WTC11 (cell line): Measurements from ENCODE around the gene MIF. TPM values are rescaled to one million over a fixed set of nuclear protein-coding genes. Genes with fewer than 3 reads are reported as not detected.
"Not testable (repeated sequence)": the region's sequence is repeated elsewhere in the genome, so short reads cannot be mapped to it uniquely, and the experiment has no call there.

Source experiments
- ATAC-seq: fragments of 200-7000 bp; cut with Tn5 transposase; 2 replicates; pipeline ENCODE4 v1.10.0; 2021; ENCODE audit warnings: mild to moderate bottlenecking, moderate library complexity
- CTCF ChIA-PET: fragments of 300-600 bp; sonication (Branson Sonifier 250); formaldehyde crosslinking; loops from one replicate; lab custom pipeline; 2021; ENCODE audit warnings: antibody characterized with exemption; lab: Charles Lee
- POLR2A ChIA-PET: fragments of 350-600 bp; sonication (Branson Sonifier 250); formaldehyde crosslinking; loops from one replicate; lab custom pipeline; 2021; ENCODE audit warnings: antibody characterized with exemption; lab: Charles Lee
- DNase-seq: peaks from one replicate; pipeline ENCODE4 v3.0.0; 2021; ENCODE audit warnings: low spot score
- H3K27ac Mint-ChIP-seq: 2 replicates; pipeline ENCODE4 v1.8.0; 2021; ENCODE audit warnings: mixed read lengths
- H3K27me3 Mint-ChIP-seq: 2 replicates; pipeline ENCODE4 v1.8.0; 2021; ENCODE audit warnings: low read depth, mild to moderate bottlenecking, moderate library complexity, mixed read lengths
- H3K36me3 Mint-ChIP-seq: 2 replicates; pipeline ENCODE4 v1.8.0; 2021; ENCODE audit warnings: mixed read lengths
- H3K4me1 Mint-ChIP-seq: 2 replicates; pipeline ENCODE4 v1.8.0; 2022; ENCODE audit warnings: mixed read lengths
- H3K4me3 Mint-ChIP-seq: 2 replicates; pipeline ENCODE4 v1.8.0; 2021; ENCODE audit warnings: mild to moderate bottlenecking, moderate library complexity, mixed read lengths
- H3K9me3 Mint-ChIP-seq: 2 replicates; pipeline ENCODE4 v1.8.0; 2021; ENCODE audit warnings: mixed read lengths
- AR ChIP-seq: fragments of 250-450 bp; sonication (Bioruptor Pico); IDR thresholded peaks from 2 replicates; pipeline ENCODE4 v1.9.0; 2021; ENCODE audit warnings: mild to moderate bottlenecking
- ATF2 ChIP-seq: sonication (generic); formaldehyde crosslinking; IDR thresholded peaks from 2 replicates; pipeline ENCODE4 v1.8.1; 2022; ENCODE audit warnings: low read depth, missing genetic modification reagents, borderline replicate concordance
- ATF3 ChIP-seq: sonication (generic); formaldehyde crosslinking; conservative IDR thresholded peaks from 2 replicates; pipeline ENCODE4 v1.8.1; 2022; ENCODE audit warnings: mild to moderate bottlenecking, missing genetic modification reagents
- EMX1 ChIP-seq: fragments of 250-450 bp; sonication (Bioruptor Pico); IDR thresholded peaks from 2 replicates; pipeline ENCODE4 v1.8.0; 2021; ENCODE audit warnings: mild to moderate bottlenecking
- ERG ChIP-seq: fragments of 250-450 bp; sonication (Bioruptor Pico); IDR thresholded peaks from 2 replicates; pipeline ENCODE4 v1.8.0; 2021; ENCODE audit warnings: mild to moderate bottlenecking
- GRHL2 ChIP-seq: fragments of 250-450 bp; sonication (Bioruptor Pico); IDR thresholded peaks from 2 replicates; pipeline ENCODE4 v1.8.0; 2022; ENCODE audit warnings: mild to moderate bottlenecking, moderate library complexity; ENCODE audit not compliant: insufficient replicate concordance, severe bottlenecking
- HMGXB4 ChIP-seq: sonication (generic); formaldehyde crosslinking; IDR thresholded peaks from 2 replicates; pipeline ENCODE4 v1.8.1; 2023; ENCODE audit warnings: mild to moderate bottlenecking, moderate library complexity, missing genetic modification reagents
- KAT7 ChIP-seq: sonication (generic); formaldehyde crosslinking; IDR thresholded peaks from 2 replicates; pipeline ENCODE4 v1.8.1; 2023; ENCODE audit warnings: missing genetic modification reagents, mild to moderate bottlenecking, borderline replicate concordance
- MAX ChIP-seq: sonication (generic); formaldehyde crosslinking; IDR thresholded peaks from 2 replicates; pipeline ENCODE4 v1.8.0; 2022; ENCODE audit warnings: mild to moderate bottlenecking, missing genetic modification reagents
- MXD4 ChIP-seq: fragments of 250-450 bp; sonication (Bioruptor Pico); IDR thresholded peaks from 2 replicates; pipeline ENCODE4 v1.8.0; 2021; ENCODE audit warnings: mild to moderate bottlenecking, moderate library complexity, borderline replicate concordance
- NR2C2 ChIP-seq: sonication (generic); formaldehyde crosslinking; IDR thresholded peaks from 2 replicates; pipeline ENCODE4 v1.8.0; 2022; ENCODE audit warnings: mild to moderate bottlenecking, missing genetic modification reagents
- USF1 ChIP-seq: sonication (generic); formaldehyde crosslinking; IDR thresholded peaks from 2 replicates; pipeline ENCODE4 v1.8.0; 2022; ENCODE audit warnings: mild to moderate bottlenecking, missing genetic modification reagents
- ZBTB21 ChIP-seq: sonication (generic); formaldehyde crosslinking; IDR thresholded peaks from 2 replicates; pipeline ENCODE4 v1.8.1; 2023; ENCODE audit warnings: mild to moderate bottlenecking, missing genetic modification reagents, borderline replicate concordance
- ZNF121 ChIP-seq: sonication (generic); formaldehyde crosslinking; IDR thresholded peaks from 2 replicates; pipeline ENCODE4 v1.8.0; 2023; ENCODE audit warnings: missing genetic modification reagents
- ZNF232 ChIP-seq: sonication (generic); formaldehyde crosslinking; IDR thresholded peaks from 2 replicates; pipeline ENCODE4 v1.8.0; 2022; ENCODE audit warnings: mild to moderate bottlenecking, missing genetic modification reagents
- ZNF263 ChIP-seq: sonication (generic); formaldehyde crosslinking; IDR thresholded peaks from 2 replicates; pipeline ENCODE4 v1.8.1; 2022; ENCODE audit warnings: low read depth, mild to moderate bottlenecking, moderate library complexity, missing genetic modification reagents
- ZNF423 ChIP-seq: fragments of 250-450 bp; sonication (Bioruptor Pico); IDR thresholded peaks from 2 replicates; pipeline ENCODE4 v2.1.2; 2022; ENCODE audit warnings: mild to moderate bottlenecking, moderate library complexity
- ZNF512 ChIP-seq: sonication (generic); formaldehyde crosslinking; IDR thresholded peaks from 2 replicates; pipeline ENCODE4 v1.8.1; 2022; ENCODE audit warnings: missing genetic modification reagents, borderline replicate concordance
- total RNA-seq: library from RNA; stranded (reverse); gene quantifications from 3 replicates; pipeline ENCODE4 v1.2.3, GENCODE V29; 2021

The MIF gene
- total RNA-seq, 1 experiment from 2014 or later: 1,424 TPM

GRCh38 chr22:23859201-23859600 is 35.0 kb upstream of the MIF start:
- DNase-seq: no peak
- no peak for TF ChIP-seq MAX
- no peak for TF ChIP-seq ATF2 (CRISPR knock-in tag)
- TF ChIP-seq AR (CRISPR knock-in tag): no peak
- no peak for TF ChIP-seq MXD4 (CRISPR knock-in tag)
- Mint-ChIP-seq H3K4me3 (peak overlapping the region; percentile 79), H3K27me3 (no peaks in the 10 kb centered on the region; the same call in 1 of the 2 replicates), H3K9me3 (no peaks in the 10 kb centered on the region), H3K4me1 (peaks cover 26% of the 10 kb centered on the region), H3K27ac (no peak overlapping the region), H3K36me3 (peaks cover 2% of the 10 kb centered on the region; the same call in 1 of the 2 replicates)
- ChIA-PET POLR2A (interaction anchor here (0.5 to 2.4 kb wide), 4 partner anchors 11 to 121 kb away, joined by 3 to 14 read pairs (median 8); no protein-coding TSS in a partner anchor), CTCF (interaction anchor here (1.0 to 3.0 kb wide), 8 partner anchors 9 to 91 kb away, joined by 3 to 93 read pairs (median 19); partner anchors contain the start of genes CHCHD10 and MIF)
- ATAC-seq: no peak

GRCh38 chr22:23860187-23860586 is 34.0 kb upstream of the MIF start:
- POLR2A ChIA-PET: interaction anchor here (0.7 kb wide), 1 partner anchor 327 kb away, joined by 5 read pairs; no protein-coding TSS in a partner anchor
- H3K36me3 Mint-ChIP-seq: not testable (repeated sequence)
- CTCF ChIA-PET: interaction anchor here (1.9 to 5.0 kb wide), 2 partner anchors 11 to 89 kb away, joined by 6 to 38 read pairs; no protein-coding TSS in a partner anchor

GRCh38 chr22:23862103-23862502 is 32.1 kb upstream of the MIF start:
- CTCF ChIA-PET: interaction anchor here (0.6 to 5.0 kb wide), 14 partner anchors 10 to 271 kb away, joined by 3 to 38 read pairs (median 4); partner anchors contain the start of genes C22orf15 and MIF
- peaks cover 5% of the 10 kb centered on the region for H3K36me3 Mint-ChIP-seq
- DNase-seq (peak; percentile 60), ATAC-seq (peak; percentile 12)
- H3K27me3 Mint-ChIP-seq: no peaks in the 10 kb centered on the region; the same call in 1 of the 2 replicates
- no peaks in the 10 kb centered on the region for H3K9me3 Mint-ChIP-seq
- TF ChIP-seq ZNF232 (CRISPR knock-in tag) (no peak), NR2C2 (no peak), HMGXB4 (CRISPR knock-in tag) (no peak), ATF3 (CRISPR knock-in tag) (no peak), ZNF121 (CRISPR knock-in tag) (no peak), ZNF263 (CRISPR knock-in tag) (no peak), ERG (CRISPR knock-in tag) (no peak), USF1 (no peak), ZNF512 (no peak), KAT7 (CRISPR knock-in tag) (no peak), ZNF423 (no peak), ZBTB21 (no peak), GRHL2 (CRISPR knock-in tag) (no peak), EMX1 (CRISPR knock-in tag) (no peak), MXD4 (CRISPR knock-in tag) (no peak)
- H3K27ac Mint-ChIP-seq: peak overlapping the region; percentile 18; the same call in 1 of the 2 replicates
- H3K4me1 Mint-ChIP-seq: peaks cover 18% of the 10 kb centered on the region
- no peak overlapping the region for H3K4me3 Mint-ChIP-seq
- POLR2A ChIA-PET: interaction anchor here (1.2 kb wide), 1 partner anchor 32 kb away, joined by 5 read pairs; the partner anchor contains the start of gene MIF

More at GRCh38 chr22:23860187-23860586, 34.0 kb upstream of the MIF start:
- H3K4me1 Mint-ChIP-seq: peaks cover 26% of the 10 kb centered on the region
- not testable (repeated sequence) for H3K9me3 Mint-ChIP-seq, H3K27me3 Mint-ChIP-seq, H3K27ac Mint-ChIP-seq, DNase-seq, H3K4me3 Mint-ChIP-seq, ATAC-seq
